HG02623 (cell line): ENCODE measurements around the gene SPATA18.
"Not testable (repeated sequence)": the region's sequence is repeated elsewhere in the genome, so short reads cannot be mapped to it uniquely, and the experiment has no call there.

ENCODE experiments used
- ATAC-seq: cut with Tn5 transposase; IDR thresholded peaks from one replicate; pipeline ENCODE4 v1.9.1; 2021; ENCODE audit warnings: moderate library complexity; ENCODE audit not compliant: unreplicated experiment

SPATA18 gene

GRCh38 chr4:52051615-52052474, 741 bp downstream of the SPATA18 start:
- peak; percentile 44 for ATAC-seq

DNA sequence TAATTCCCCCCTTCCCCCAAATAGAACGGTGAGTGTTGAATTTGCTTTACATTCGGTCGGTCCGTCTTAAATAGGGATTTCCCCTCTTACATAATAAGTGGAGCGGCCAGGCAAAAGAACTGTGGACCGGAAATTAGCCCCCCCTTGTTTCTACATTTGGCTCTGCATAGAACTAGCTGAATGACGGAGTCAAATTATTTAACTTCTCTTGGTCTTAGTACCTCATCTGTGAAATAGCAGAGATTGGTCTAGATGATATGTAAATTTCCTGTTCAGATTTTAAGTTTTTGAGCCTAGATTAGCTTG, 1.3 kb downstream of the SPATA18 start:
- no peak for ATAC-seq

- no peak for ATAC-seq
Observed at GRCh38 chr4:52054254-52054653, 3.1 kb downstream of the SPATA18 start.

GRCh38 chr4:52057196-52057595, 6.1 kb downstream of the SPATA18 start:
- no peak for ATAC-seq

- no peak for ATAC-seq
Observed at GRCh38 chr4:52058275-52058674, 7.2 kb downstream of the SPATA18 start.

DNA sequence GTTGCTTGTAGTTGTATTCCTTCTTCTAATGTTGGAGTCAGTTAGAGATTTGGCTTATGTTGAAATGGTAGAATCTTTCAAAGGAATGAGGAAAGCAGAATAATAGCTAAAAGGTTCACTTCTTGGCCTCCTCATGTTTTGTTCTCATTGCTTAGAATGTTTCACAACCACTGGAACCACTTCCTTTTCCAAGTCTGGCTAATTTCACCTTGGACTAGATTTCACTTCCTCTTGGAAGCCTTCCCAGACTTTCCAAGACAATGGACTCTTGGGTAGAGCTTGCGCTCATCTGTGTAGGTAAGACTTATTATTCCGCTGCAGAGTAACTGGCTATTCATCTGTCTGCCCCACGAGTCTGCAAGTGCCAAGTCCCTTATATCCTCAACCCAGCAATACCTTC, 8.3 kb downstream of the SPATA18 start:
- ATAC-seq: no peak

GRCh38 chr4:52069571-52069970, 18.5 kb downstream of the SPATA18 start:
- no peak for ATAC-seq

GRCh38 chr4:52071791-52072546, 20.9 kb downstream of the SPATA18 start:
- no peak for ATAC-seq

DNA sequence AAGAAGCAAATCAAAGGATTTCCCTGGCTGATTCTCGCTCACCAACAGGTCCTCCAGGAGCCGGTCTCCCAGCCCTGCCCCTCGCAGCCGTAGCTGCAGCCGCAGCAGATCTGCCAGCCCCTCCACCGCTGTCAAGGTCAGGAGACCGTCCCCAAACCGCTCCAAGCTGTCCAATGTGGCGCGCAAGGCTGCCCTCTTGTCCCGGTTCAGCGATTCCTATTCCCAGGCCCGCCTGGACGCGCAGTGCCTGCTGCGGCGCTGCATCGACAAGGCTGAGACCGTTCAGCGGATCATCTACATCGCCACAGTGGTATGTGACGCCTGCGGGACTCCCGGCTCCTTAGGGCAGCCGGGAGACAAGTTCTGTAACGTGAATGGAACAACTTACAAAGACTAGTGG, 25.6 kb downstream of the SPATA18 start:
- ATAC-seq: no peak

- no peak for ATAC-seq
Observed at GRCh38 chr4:52079659-52080058, 28.6 kb downstream of the SPATA18 start.

- no peak for ATAC-seq
Observed at GRCh38 chr4:52081216-52081615, 30.1 kb downstream of the SPATA18 start.

DNA sequence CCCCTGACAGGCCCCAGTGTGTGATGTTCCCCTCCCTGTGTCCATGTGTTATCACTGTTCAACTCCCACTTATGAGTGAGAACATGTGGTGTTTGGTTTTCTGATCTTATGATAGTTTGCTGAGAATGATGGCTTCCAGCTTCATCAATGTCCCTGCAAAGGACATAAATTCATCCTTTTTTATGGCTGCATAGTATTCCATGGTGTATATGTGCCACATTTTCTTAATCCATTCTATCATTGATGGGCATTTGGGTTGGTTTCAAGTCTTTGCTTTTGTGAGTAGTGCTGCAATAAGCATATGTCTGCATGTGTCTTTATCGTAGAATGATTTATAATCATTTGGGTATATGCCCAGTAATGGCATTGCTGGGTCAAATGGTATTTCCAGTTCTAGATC, 35.3 kb downstream of the SPATA18 start:
- ATAC-seq: not testable (repeated sequence)

GRCh38 chr4:52091801-52092200, 40.7 kb downstream of the SPATA18 start:
- ATAC-seq: no peak

- no peak for ATAC-seq
Observed at GRCh38 chr4:52093466-52093865, 42.4 kb downstream of the SPATA18 start.

- ATAC-seq: no peak
Observed at GRCh38 chr4:52094376-52095145, 43.5 kb downstream of the SPATA18 start.

- ATAC-seq: no peak
Observed at GRCh38 chr4:52095374-52095773, 44.3 kb downstream of the SPATA18 start.

DNA sequence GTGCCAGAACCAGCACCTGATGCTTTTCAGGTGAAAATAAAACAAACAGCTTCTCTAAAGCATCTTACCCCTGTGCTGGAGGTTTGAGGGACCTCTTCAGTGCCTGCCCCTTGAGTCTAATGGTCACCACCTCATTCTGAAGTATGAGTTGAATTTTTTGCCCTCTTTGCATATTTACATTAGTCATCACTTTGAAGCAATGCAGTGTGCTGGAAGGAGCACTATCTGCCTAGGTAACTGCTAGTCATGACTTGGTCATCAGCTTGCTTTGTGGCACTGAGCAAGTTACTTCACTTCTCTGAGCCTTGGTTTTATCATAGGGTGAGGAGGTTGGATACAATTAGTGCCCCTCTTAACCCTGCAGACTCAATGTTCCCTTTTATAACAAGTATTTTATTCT, 44.9 kb downstream of the SPATA18 start:
- no peak for ATAC-seq

DNA sequence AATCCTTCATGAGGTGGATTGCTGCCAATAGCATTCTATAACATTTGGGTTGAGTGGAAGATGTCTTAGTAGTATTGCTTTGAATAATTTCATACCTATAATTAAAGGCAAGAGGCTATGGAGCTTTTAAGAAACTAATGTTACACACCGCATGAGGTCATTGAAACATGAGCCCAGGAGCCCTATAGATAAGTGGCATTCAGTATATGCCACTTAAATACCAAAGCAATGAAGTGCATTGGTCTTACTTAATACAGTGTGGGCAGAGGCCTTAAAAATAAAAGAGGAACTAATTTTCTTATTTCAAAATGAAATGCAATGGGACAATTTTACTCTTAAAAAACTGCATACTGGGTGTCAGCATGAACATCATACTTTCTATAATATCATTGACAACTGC, 47.5 kb downstream of the SPATA18 start:
- no peak for ATAC-seq

GRCh38 chr4:52099860-52100461, 48.9 kb downstream of the SPATA18 start:
- ATAC-seq: no peak

GRCh38 chr4:52102587-52102986, 51.5 kb downstream of the SPATA18 start:
- ATAC-seq: no peak

DNA sequence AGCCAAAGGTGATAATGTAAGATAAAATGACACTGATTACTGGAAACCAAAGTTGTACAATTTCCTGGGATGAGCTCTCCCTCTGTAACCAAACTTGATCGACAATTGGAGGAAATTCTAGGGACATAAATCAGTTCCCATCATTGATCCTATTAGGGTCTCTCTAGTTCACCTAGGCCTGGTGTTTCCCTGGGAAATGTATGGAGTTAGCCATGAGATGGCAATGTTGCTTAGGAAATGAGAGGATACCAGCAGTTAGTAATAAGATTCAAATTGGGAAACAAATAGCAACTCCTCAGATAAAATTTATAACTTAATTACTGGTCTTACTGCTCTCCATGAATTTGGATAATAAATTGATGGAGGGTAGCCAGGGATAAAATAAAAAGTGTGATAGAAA, 52.2 kb downstream of the SPATA18 start:
- no peak for ATAC-seq
